ENCODE data around the gene XPA. TPM values are rescaled to one million over a fixed set of nuclear protein-coding genes. Genes with fewer than 3 reads are reported as not detected.
A peak's percentile ranks its signal among the peaks of the same experiment; 100 is the strongest.

Gene XPA
- total RNA-seq, 1 experiment from 2014 or later = 12.3 TPM

- Mint-ChIP-seq H3K27ac (ENCODE audit: low read depth, unreplicated experiment) (no peak overlapping the region), H3K36me3 (ENCODE audit: insufficient read depth, unreplicated experiment) (peaks cover 74% of the 10 kb centered on the region), H3K4me1 (ENCODE audit: insufficient read depth, unreplicated experiment) (peaks cover 6% of the 10 kb centered on the region), H3K4me3 (ENCODE audit: unreplicated experiment) (no peak overlapping the region), H3K27me3 (ENCODE audit: insufficient read depth, unreplicated experiment) (no peaks in the 10 kb centered on the region), H3K9me3 (ENCODE audit: unreplicated experiment) (no peaks in the 10 kb centered on the region)
- ChIA-PET CTCF (interaction anchor here (0.6 to 1.3 kb wide), 6 partner anchors 11 to 278 kb away, joined by 3 to 5 read pairs (median 3); no protein-coding TSS in a partner anchor), POLR2A (interaction anchor here (0.7 to 2.2 kb wide), 5 partner anchors 8 to 345 kb away, joined by 3 to 24 read pairs (median 5); partner anchors contain the start of genes NCBP1 and TSTD2)
- intact Hi-C loops (cut with micrococcal nuclease) = no loop called here
- no peak for DNase-seq (ENCODE audit: unreplicated experiment)
- no peak for TF ChIP-seq CTCF (IDR thresholded peaks at IDR 0.05; ENCODE audit: unreplicated experiment)
- no TSS peak for BruUV-seq (replicated peaks)
These were observed 51.4 kb downstream of the XPA start for GRCh38 chr9:97645720-97646119.

GRCh38 chr9:97640325-97640724 is 56.8 kb downstream of the XPA start:
- Mint-ChIP-seq H3K4me1 (ENCODE audit: insufficient read depth, unreplicated experiment) (peaks cover 38% of the 10 kb centered on the region), H3K9me3 (ENCODE audit: unreplicated experiment) (no peaks in the 10 kb centered on the region), H3K27ac (ENCODE audit: low read depth, unreplicated experiment) (no peak overlapping the region), H3K27me3 (ENCODE audit: insufficient read depth, unreplicated experiment) (no peaks in the 10 kb centered on the region), H3K36me3 (ENCODE audit: insufficient read depth, unreplicated experiment) (peaks cover 42% of the 10 kb centered on the region), H3K4me3 (ENCODE audit: unreplicated experiment) (no peak overlapping the region)
- TF ChIP-seq CTCF (IDR thresholded peaks at IDR 0.05; ENCODE audit: unreplicated experiment) = no peak
- BruUV-seq (replicated peaks) = no TSS peak
- peak; percentile 24 for DNase-seq (ENCODE audit: unreplicated experiment)
- ChIA-PET POLR2A (interaction anchor here (0.8 to 3.9 kb wide), 3 partner anchors 8 to 21 kb away, joined by 3 to 27 read pairs (median 5); partner anchors contain the start of genes NCBP1 and TSTD2), CTCF (interaction anchor here (0.7 to 1.4 kb wide), 3 partner anchors 42 to 261 kb away, joined by 3 to 4 read pairs (median 3); no protein-coding TSS in a partner anchor)
- intact Hi-C loops (cut with micrococcal nuclease) = no loop called here

GRCh38 chr9:97638666-97639065 is 58.5 kb downstream of the XPA start:
- intact Hi-C loops (cut with micrococcal nuclease) = no loop called here
- Mint-ChIP-seq H3K9me3 (ENCODE audit: unreplicated experiment) (no peaks in the 10 kb centered on the region), H3K27me3 (ENCODE audit: insufficient read depth, unreplicated experiment) (no peaks in the 10 kb centered on the region), H3K4me1 (ENCODE audit: insufficient read depth, unreplicated experiment) (peaks cover 41% of the 10 kb centered on the region), H3K27ac (ENCODE audit: low read depth, unreplicated experiment) (peak overlapping the region; percentile 74), H3K36me3 (ENCODE audit: insufficient read depth, unreplicated experiment) (peaks cover 34% of the 10 kb centered on the region), H3K4me3 (ENCODE audit: unreplicated experiment) (no peak overlapping the region)
- BruUV-seq (replicated peaks) = no TSS peak
- peak; percentile 16 for DNase-seq (ENCODE audit: unreplicated experiment)
- TF ChIP-seq CTCF (IDR thresholded peaks at IDR 0.05; ENCODE audit: unreplicated experiment) = no peak
- POLR2A ChIA-PET = interaction anchor here (0.6 to 1.1 kb wide), 2 partner anchors 345 to 851 kb away, joined by 3 to 5 read pairs; no protein-coding TSS in a partner anchor
- CTCF ChIA-PET = no interaction called here

GRCh38 chr9:97636903-97637302 is 60.2 kb downstream of the XPA start:
- no peak for DNase-seq (ENCODE audit: unreplicated experiment)
- no TSS peak for BruUV-seq (replicated peaks)
- Mint-ChIP-seq H3K27ac (ENCODE audit: low read depth, unreplicated experiment) (peak overlapping the region; percentile 6), H3K9me3 (ENCODE audit: unreplicated experiment) (no peaks in the 10 kb centered on the region), H3K27me3 (ENCODE audit: insufficient read depth, unreplicated experiment) (no peaks in the 10 kb centered on the region), H3K4me3 (ENCODE audit: unreplicated experiment) (peak overlapping the region; percentile 10), H3K36me3 (ENCODE audit: insufficient read depth, unreplicated experiment) (peaks cover 21% of the 10 kb centered on the region), H3K4me1 (ENCODE audit: insufficient read depth, unreplicated experiment) (peaks cover 37% of the 10 kb centered on the region)
- ChIA-PET CTCF (no interaction called here), POLR2A (interaction anchor here (0.9 to 1.9 kb wide), 3 partner anchors 9 to 60 kb away, joined by 3 to 7 read pairs (median 4); partner anchors contain the start of gene XPA)
- intact Hi-C loops (cut with micrococcal nuclease) = no loop called here
- no peak for TF ChIP-seq CTCF (IDR thresholded peaks at IDR 0.05; ENCODE audit: unreplicated experiment)
